WTC11 (cell line): ENCODE data around the gene GRIN3B. TPM values are rescaled to one million over a fixed set of nuclear protein-coding genes. Genes with fewer than 3 reads are reported as not detected.

Experiments
- ATF1 ChIP-seq: sonication (generic); formaldehyde crosslinking; IDR thresholded peaks from 2 replicates; pipeline ENCODE4 v1.8.1; 2023; ENCODE audit warnings: mild to moderate bottlenecking, moderate library complexity, missing genetic modification reagents
- ELF4 ChIP-seq: sonication (generic); formaldehyde crosslinking; IDR thresholded peaks from 2 replicates; pipeline ENCODE4 v1.8.1; 2022; ENCODE audit warnings: low read depth, mild to moderate bottlenecking, moderate library complexity, missing genetic modification reagents
- ETV6 ChIP-seq: sonication (generic); formaldehyde crosslinking; IDR thresholded peaks from 2 replicates; pipeline ENCODE4 v1.8.1; 2022; ENCODE audit warnings: mild to moderate bottlenecking, missing genetic modification reagents
- FOXK1 ChIP-seq: sonication (generic); formaldehyde crosslinking; IDR thresholded peaks from 2 replicates; pipeline ENCODE4 v1.8.0; 2022; ENCODE audit warnings: mild to moderate bottlenecking, moderate library complexity, missing genetic modification reagents
- HMGA2 ChIP-seq: fragments of 250-450 bp; sonication (Bioruptor Pico); IDR thresholded peaks from 2 replicates; pipeline ENCODE4 v1.4.0; 2021; ENCODE audit warnings: mild to moderate bottlenecking, moderate library complexity
- JUN ChIP-seq: sonication (generic); formaldehyde crosslinking; IDR thresholded peaks from 2 replicates; pipeline ENCODE4 v1.8.0; 2023; ENCODE audit warnings: mild to moderate bottlenecking, missing genetic modification reagents
- MYBL2 ChIP-seq: sonication (generic); formaldehyde crosslinking; IDR thresholded peaks from 2 replicates; pipeline ENCODE4 v1.8.1; 2023; ENCODE audit warnings: mild to moderate bottlenecking, moderate library complexity, missing genetic modification reagents
- SMAD4 ChIP-seq: sonication (generic); formaldehyde crosslinking; IDR thresholded peaks from 2 replicates; pipeline ENCODE4 v1.8.0; 2022; ENCODE audit warnings: mild to moderate bottlenecking, missing genetic modification reagents
- SP1 ChIP-seq: sonication (generic); formaldehyde crosslinking; conservative IDR thresholded peaks from 2 replicates; pipeline ENCODE4 v1.8.1; 2022; ENCODE audit warnings: missing genetic modification reagents
- TEAD1 ChIP-seq: sonication (generic); formaldehyde crosslinking; IDR thresholded peaks from 2 replicates; pipeline ENCODE4 v1.8.0; 2022; ENCODE audit warnings: mild to moderate bottlenecking, missing genetic modification reagents
- TP53 ChIP-seq: sonication (generic); formaldehyde crosslinking; IDR thresholded peaks from 2 replicates; pipeline ENCODE4 v1.8.1; 2023; ENCODE audit warnings: mild to moderate bottlenecking, missing genetic modification reagents
- ZBTB21 ChIP-seq: sonication (generic); formaldehyde crosslinking; IDR thresholded peaks from 2 replicates; pipeline ENCODE4 v1.8.1; 2023; ENCODE audit warnings: mild to moderate bottlenecking, missing genetic modification reagents, borderline replicate concordance
- ZNF232 ChIP-seq: sonication (generic); formaldehyde crosslinking; IDR thresholded peaks from 2 replicates; pipeline ENCODE4 v1.8.0; 2022; ENCODE audit warnings: mild to moderate bottlenecking, missing genetic modification reagents
- ZNF263 ChIP-seq: sonication (generic); formaldehyde crosslinking; IDR thresholded peaks from 2 replicates; pipeline ENCODE4 v1.8.1; 2022; ENCODE audit warnings: low read depth, mild to moderate bottlenecking, moderate library complexity, missing genetic modification reagents
- ZNF416 ChIP-seq: fragments of 250-450 bp; sonication (Bioruptor Pico); IDR thresholded peaks from 2 replicates; pipeline ENCODE4 v1.9.0; 2021; ENCODE audit warnings: mild to moderate bottlenecking, inconsistent platforms
- total RNA-seq: library from RNA; stranded (reverse); gene quantifications from 3 replicates; pipeline ENCODE4 v1.2.3, GENCODE V29; 2021
- TF ChIP-seq, protein P1 (sequence below): sonication (generic); formaldehyde crosslinking; IDR thresholded peaks from 2 replicates; pipeline ENCODE4 v1.8.1; 2022; ENCODE audit warnings: low read depth, missing genetic modification reagents, borderline replicate concordance
- TF ChIP-seq, protein P2 (sequence below): sonication (generic); formaldehyde crosslinking; IDR thresholded peaks from 2 replicates; pipeline ENCODE4 v1.8.1; 2023; ENCODE audit warnings: mild to moderate bottlenecking, moderate library complexity, missing genetic modification reagents
- TF ChIP-seq, protein P3 (sequence below): sonication (generic); formaldehyde crosslinking; IDR thresholded peaks from 2 replicates; pipeline ENCODE4 v1.8.1; 2022; ENCODE audit warnings: mild to moderate bottlenecking, moderate library complexity, missing genetic modification reagents
- TF ChIP-seq, protein P4 (sequence below): sonication (generic); formaldehyde crosslinking; IDR thresholded peaks from 2 replicates; pipeline ENCODE4 v1.8.1; 2023; ENCODE audit warnings: mild to moderate bottlenecking, missing genetic modification reagents, borderline replicate concordance
- TF ChIP-seq, protein P5 (sequence below): sonication (generic); formaldehyde crosslinking; IDR thresholded peaks from 2 replicates; pipeline ENCODE4 v1.8.0; 2022; ENCODE audit warnings: mild to moderate bottlenecking, missing genetic modification reagents
- TF ChIP-seq, protein P6 (sequence below): sonication (generic); formaldehyde crosslinking; IDR thresholded peaks from 2 replicates; pipeline ENCODE4 v1.8.0; 2023; ENCODE audit warnings: missing genetic modification reagents
- TF ChIP-seq, protein P7 (sequence below): sonication (generic); formaldehyde crosslinking; IDR thresholded peaks from 2 replicates; pipeline ENCODE4 v1.8.0; 2023; ENCODE audit warnings: missing genetic modification reagents, mild to moderate bottlenecking, borderline replicate concordance
- TF ChIP-seq, protein P8 (sequence below): fragments of 250-450 bp; sonication (Bioruptor Pico); IDR thresholded peaks from 2 replicates; pipeline ENCODE4 v1.8.0; 2021; ENCODE audit warnings: mild to moderate bottlenecking

GRIN3B gene
- total RNA-seq, 1 experiment from 2014 or later: 1.9 TPM

DNA sequence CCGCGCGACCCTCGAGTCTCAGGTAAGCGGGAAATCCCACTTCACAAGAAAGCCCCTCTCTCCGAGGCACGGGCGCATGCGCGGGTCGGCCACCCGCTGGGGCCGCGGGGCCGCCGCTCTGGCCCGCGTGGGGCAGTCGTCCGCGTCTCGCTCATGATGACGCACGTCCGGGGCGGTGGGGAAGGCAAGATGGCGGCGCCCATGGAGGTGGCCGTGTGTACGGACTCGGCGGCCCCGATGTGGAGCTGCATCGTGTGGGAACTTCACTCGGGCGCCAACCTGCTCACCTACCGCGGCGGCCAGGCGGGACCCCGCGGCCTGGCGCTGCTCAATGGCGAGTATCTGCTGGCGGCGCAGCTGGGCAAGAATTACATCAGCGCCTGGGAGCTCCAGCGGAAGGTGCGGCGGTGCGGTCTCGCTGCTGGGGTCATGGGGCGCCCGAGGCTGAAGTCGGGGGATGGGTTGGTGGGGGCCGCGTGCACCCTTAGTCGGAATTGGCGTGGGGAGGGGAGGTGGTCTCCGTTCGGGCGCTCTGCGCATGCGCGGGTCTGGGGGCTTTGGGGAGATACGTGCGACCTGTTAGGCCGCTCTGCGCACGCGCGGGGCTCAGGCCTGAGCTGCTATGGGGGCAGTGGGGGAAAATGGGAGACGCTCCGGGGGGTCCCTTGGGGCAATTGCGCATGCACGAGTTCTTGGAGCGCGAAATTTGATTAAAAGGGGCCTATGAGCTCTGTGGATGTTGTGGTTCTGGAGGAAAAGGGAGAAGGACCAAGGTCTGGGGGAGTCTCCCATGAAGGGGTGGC, 15.9 kb upstream of the GRIN3B start, which contains the start of gene WDR18 (continued):
- TF ChIP-seq, protein P1, sequence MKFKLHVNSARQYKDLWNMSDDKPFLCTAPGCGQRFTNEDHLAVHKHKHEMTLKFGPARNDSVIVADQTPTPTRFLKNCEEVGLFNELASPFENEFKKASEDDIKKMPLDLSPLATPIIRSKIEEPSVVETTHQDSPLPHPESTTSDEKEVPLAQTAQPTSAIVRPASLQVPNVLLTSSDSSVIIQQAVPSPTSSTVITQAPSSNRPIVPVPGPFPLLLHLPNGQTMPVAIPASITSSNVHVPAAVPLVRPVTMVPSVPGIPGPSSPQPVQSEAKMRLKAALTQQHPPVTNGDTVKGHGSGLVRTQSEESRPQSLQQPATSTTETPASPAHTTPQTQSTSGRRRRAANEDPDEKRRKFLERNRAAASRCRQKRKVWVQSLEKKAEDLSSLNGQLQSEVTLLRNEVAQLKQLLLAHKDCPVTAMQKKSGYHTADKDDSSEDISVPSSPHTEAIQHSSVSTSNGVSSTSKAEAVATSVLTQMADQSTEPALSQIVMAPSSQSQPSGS: no peak
- peak; percentile 88 for TF ChIP-seq FOXK1 (CRISPR knock-in tag)
- TF ChIP-seq ELF4 (CRISPR knock-in tag): no peak
- TF ChIP-seq, protein P2, sequence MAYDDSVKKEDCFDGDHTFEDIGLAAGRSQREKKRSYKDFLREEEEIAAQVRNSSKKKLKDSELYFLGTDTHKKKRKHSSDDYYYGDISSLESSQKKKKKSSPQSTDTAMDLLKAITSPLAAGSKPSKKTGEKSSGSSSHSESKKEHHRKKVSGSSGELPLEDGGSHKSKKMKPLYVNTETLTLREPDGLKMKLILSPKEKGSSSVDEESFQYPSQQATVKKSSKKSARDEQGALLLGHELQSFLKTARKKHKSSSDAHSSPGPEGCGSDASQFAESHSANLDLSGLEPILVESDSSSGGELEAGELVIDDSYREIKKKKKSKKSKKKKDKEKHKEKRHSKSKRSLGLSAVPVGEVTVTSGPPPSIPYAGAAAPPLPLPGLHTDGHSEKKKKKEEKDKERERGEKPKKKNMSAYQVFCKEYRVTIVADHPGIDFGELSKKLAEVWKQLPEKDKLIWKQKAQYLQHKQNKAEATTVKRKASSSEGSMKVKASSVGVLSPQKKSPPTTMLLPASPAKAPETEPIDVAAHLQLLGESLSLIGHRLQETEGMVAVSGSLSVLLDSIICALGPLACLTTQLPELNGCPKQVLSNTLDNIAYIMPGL (CRISPR knock-in tag): peak; percentile 68; the same call in 1 of the 2 replicates
- no peak for TF ChIP-seq ZNF416 (CRISPR knock-in tag)
- TF ChIP-seq, protein P3, sequence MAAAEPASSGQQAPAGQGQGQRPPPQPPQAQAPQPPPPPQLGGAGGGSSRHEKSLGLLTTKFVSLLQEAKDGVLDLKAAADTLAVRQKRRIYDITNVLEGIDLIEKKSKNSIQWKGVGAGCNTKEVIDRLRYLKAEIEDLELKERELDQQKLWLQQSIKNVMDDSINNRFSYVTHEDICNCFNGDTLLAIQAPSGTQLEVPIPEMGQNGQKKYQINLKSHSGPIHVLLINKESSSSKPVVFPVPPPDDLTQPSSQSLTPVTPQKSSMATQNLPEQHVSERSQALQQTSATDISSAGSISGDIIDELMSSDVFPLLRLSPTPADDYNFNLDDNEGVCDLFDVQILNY: peak; percentile 80; the same call in 1 of the 2 replicates
- TF ChIP-seq ETV6 (CRISPR knock-in tag): peak; percentile 89
- peak; percentile 78; the same call in 1 of the 2 replicates for TF ChIP-seq TP53 (CRISPR knock-in tag)
- TF ChIP-seq, protein P4, sequence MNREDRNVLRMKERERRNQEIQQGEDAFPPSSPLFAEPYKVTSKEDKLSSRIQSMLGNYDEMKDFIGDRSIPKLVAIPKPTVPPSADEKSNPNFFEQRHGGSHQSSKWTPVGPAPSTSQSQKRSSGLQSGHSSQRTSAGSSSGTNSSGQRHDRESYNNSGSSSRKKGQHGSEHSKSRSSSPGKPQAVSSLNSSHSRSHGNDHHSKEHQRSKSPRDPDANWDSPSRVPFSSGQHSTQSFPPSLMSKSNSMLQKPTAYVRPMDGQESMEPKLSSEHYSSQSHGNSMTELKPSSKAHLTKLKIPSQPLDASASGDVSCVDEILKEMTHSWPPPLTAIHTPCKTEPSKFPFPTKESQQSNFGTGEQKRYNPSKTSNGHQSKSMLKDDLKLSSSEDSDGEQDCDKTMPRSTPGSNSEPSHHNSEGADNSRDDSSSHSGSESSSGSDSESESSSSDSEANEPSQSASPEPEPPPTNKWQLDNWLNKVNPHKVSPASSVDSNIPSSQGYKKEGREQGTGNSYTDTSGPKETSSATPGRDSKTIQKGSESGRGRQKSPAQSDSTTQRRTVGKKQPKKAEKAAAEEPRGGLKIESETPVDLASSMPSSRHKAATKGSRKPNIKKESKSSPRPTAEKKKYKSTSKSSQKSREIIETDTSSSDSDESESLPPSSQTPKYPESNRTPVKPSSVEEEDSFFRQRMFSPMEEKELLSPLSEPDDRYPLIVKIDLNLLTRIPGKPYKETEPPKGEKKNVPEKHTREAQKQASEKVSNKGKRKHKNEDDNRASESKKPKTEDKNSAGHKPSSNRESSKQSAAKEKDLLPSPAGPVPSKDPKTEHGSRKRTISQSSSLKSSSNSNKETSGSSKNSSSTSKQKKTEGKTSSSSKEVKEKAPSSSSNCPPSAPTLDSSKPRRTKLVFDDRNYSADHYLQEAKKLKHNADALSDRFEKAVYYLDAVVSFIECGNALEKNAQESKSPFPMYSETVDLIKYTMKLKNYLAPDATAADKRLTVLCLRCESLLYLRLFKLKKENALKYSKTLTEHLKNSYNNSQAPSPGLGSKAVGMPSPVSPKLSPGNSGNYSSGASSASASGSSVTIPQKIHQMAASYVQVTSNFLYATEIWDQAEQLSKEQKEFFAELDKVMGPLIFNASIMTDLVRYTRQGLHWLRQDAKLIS: no peak
- TF ChIP-seq, protein P5, sequence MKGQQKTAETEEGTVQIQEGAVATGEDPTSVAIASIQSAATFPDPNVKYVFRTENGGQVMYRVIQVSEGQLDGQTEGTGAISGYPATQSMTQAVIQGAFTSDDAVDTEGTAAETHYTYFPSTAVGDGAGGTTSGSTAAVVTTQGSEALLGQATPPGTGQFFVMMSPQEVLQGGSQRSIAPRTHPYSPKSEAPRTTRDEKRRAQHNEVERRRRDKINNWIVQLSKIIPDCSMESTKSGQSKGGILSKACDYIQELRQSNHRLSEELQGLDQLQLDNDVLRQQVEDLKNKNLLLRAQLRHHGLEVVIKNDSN: peak; percentile 48; the same call in 1 of the 2 replicates
- TF ChIP-seq ZBTB21: 0 out of 2 replicates have a peak, but pooled peaks have one; percentile 76
- TF ChIP-seq, protein P6, sequence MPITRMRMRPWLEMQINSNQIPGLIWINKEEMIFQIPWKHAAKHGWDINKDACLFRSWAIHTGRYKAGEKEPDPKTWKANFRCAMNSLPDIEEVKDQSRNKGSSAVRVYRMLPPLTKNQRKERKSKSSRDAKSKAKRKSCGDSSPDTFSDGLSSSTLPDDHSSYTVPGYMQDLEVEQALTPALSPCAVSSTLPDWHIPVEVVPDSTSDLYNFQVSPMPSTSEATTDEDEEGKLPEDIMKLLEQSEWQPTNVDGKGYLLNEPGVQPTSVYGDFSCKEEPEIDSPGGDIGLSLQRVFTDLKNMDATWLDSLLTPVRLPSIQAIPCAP (CRISPR knock-in tag): no peak
- TF ChIP-seq ZNF263 (CRISPR knock-in tag): no peak
- peak; percentile 27; the same call in 1 of the 2 replicates for TF ChIP-seq HMGA2 (CRISPR knock-in tag)
- peak; percentile 86 for TF ChIP-seq JUN (CRISPR knock-in tag)
- peak; percentile 93 for TF ChIP-seq SP1 (CRISPR knock-in tag)
- TF ChIP-seq SMAD4 (CRISPR knock-in tag): no peak
- TF ChIP-seq ATF1: no peak
- TF ChIP-seq, protein P7, sequence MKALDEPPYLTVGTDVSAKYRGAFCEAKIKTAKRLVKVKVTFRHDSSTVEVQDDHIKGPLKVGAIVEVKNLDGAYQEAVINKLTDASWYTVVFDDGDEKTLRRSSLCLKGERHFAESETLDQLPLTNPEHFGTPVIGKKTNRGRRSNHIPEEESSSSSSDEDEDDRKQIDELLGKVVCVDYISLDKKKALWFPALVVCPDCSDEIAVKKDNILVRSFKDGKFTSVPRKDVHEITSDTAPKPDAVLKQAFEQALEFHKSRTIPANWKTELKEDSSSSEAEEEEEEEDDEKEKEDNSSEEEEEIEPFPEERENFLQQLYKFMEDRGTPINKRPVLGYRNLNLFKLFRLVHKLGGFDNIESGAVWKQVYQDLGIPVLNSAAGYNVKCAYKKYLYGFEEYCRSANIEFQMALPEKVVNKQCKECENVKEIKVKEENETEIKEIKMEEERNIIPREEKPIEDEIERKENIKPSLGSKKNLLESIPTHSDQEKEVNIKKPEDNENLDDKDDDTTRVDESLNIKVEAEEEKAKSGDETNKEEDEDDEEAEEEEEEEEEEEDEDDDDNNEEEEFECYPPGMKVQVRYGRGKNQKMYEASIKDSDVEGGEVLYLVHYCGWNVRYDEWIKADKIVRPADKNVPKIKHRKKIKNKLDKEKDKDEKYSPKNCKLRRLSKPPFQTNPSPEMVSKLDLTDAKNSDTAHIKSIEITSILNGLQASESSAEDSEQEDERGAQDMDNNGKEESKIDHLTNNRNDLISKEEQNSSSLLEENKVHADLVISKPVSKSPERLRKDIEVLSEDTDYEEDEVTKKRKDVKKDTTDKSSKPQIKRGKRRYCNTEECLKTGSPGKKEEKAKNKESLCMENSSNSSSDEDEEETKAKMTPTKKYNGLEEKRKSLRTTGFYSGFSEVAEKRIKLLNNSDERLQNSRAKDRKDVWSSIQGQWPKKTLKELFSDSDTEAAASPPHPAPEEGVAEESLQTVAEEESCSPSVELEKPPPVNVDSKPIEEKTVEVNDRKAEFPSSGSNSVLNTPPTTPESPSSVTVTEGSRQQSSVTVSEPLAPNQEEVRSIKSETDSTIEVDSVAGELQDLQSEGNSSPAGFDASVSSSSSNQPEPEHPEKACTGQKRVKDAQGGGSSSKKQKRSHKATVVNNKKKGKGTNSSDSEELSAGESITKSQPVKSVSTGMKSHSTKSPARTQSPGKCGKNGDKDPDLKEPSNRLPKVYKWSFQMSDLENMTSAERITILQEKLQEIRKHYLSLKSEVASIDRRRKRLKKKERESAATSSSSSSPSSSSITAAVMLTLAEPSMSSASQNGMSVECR: peak; percentile 56; the same call in 1 of the 2 replicates
- peak; percentile 36; the same call in 1 of the 2 replicates for TF ChIP-seq MYBL2 (CRISPR knock-in tag)
- peak; percentile 63; the same call in 1 of the 2 replicates for TF ChIP-seq TEAD1
- TF ChIP-seq, protein P8, sequence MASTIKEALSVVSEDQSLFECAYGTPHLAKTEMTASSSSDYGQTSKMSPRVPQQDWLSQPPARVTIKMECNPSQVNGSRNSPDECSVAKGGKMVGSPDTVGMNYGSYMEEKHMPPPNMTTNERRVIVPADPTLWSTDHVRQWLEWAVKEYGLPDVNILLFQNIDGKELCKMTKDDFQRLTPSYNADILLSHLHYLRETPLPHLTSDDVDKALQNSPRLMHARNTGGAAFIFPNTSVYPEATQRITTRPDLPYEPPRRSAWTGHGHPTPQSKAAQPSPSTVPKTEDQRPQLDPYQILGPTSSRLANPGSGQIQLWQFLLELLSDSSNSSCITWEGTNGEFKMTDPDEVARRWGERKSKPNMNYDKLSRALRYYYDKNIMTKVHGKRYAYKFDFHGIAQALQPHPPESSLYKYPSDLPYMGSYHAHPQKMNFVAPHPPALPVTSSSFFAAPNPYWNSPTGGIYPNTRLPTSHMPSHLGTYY (CRISPR knock-in tag): no peak
- 0 out of 2 replicates have a peak, but pooled peaks have one; percentile 72 for TF ChIP-seq ZNF232
